Lung (tissue), 12 donors: ENCODE measurements around the gene SLC35B2. TPM values are rescaled to one million over a fixed set of nuclear protein-coding genes. Genes with fewer than 3 reads are reported as not detected.

ENCODE experiments used
- ATAC-seq: fragments of 200-7000 bp; cut with Tn5 transposase; one replicate; pipeline ENCODE4 v1.9.1; 2020; ENCODE audit warnings: moderate number of reproducible peaks; ENCODE audit not compliant: insufficient read depth, low FRiP score
- DNase-seq, 3 donors: peaks; one replicate each; pipeline ENCODE4 v3.0.0-alpha.2; 2013 to 2017
- H3K27ac ChIP-seq, 2 donors: one replicate each; pipeline ENCODE4 v1.5.1; 2013; ENCODE audit warnings: mild to moderate bottlenecking in 2 of 2, moderate library complexity in 2 of 2, control low read depth in 1 of 2, inconsistent platforms in 1 of 2, low read depth in 1 of 2, low read length in 1 of 2
- H3K27me3 ChIP-seq, 3 donors: one replicate each; pipeline ENCODE4 v1.5.1; 2013; ENCODE audit warnings: low read length in 2 of 3; ENCODE audit not compliant: control insufficient read depth in 3 of 3, insufficient read depth in 3 of 3
- H3K36me3 ChIP-seq, 4 donors: one replicate each; pipeline ENCODE4 v1.5.1; 2013; ENCODE audit warnings: low read length in 4 of 4, mild to moderate bottlenecking in 1 of 4, moderate library complexity in 1 of 4; ENCODE audit not compliant: control insufficient read depth in 4 of 4, insufficient read depth in 4 of 4
- H3K4me1 ChIP-seq, 5 donors: one replicate each; pipeline ENCODE4 v1.5.1; 2013; ENCODE audit warnings: low read length in 5 of 5, mild to moderate bottlenecking in 2 of 5, moderate library complexity in 1 of 5; ENCODE audit not compliant: control insufficient read depth in 5 of 5, insufficient read depth in 5 of 5
- H3K4me3 ChIP-seq: one replicate; pipeline ENCODE4 v1.5.1; 2013; ENCODE audit warnings: mild to moderate bottlenecking, control low read depth, moderate library complexity
- H3K9ac ChIP-seq, 2 donors: one replicate each; pipeline ENCODE4 v1.5.1; 2013; ENCODE audit warnings: low read length in 2 of 2, control low read depth in 1 of 2; ENCODE audit not compliant: insufficient read depth in 1 of 2
- H3K9me3 ChIP-seq, 4 donors: one replicate each; pipeline ENCODE4 v1.5.1; 2013; ENCODE audit warnings: low read length in 3 of 4, mild to moderate bottlenecking in 1 of 4, moderate library complexity in 1 of 4; ENCODE audit not compliant: control insufficient read depth in 4 of 4, insufficient read depth in 3 of 4
- CTCF ChIP-seq: IDR thresholded peaks from 2 replicates; pipeline ENCODE4 v1.5.1; 2012; ENCODE audit warnings: mild to moderate bottlenecking; ENCODE audit errors: control extremely low read depth, extremely low read depth
- WGBS, 2 donors: extraction: QIAGEN DNeasy Blood & Tissue Kit; methylation state at CpG; one replicate each; pipeline ENCODE4 v1.1.7; 2013; 5-methylcytosine and 5-hydroxymethylcytosine counted together
- polyA plus RNA-seq, 2 donors: library from polyadenylated mRNA; stranded (reverse); fragments of 200-250 nt; gene quantifications; one replicate each; pipeline ENCODE4 v1.2.1, GENCODE V29; 2013
- total RNA-seq, 2 donors: library from RNA; depleted of rRNA in 1 of 2; stranded (reverse); fragments of >200 nt in 1 of 2; gene quantifications; one replicate each; pipeline ENCODE4 v1.2.1, GENCODE V29; 2014 to 2021
- donor health status: control.
- donor health status: control.
- donor health status: Bipolar disorder and iron deficiency.
- donor health status: healthy.
- donor health status: DM: yes; HTN: yes; CAD: no.

The SLC35B2 gene
- total and polyA plus RNA-seq, 4 donors = 15.0 to 44.4 (median 34.9) TPM

GRCh38 chr6:44220913-44221290 lies 36.4 kb downstream of the SLC35B2 start:
- no peak for TF ChIP-seq CTCF
- no peak for DNase-seq

GRCh38 chr6:44219815-44220784 lies 37.2 kb downstream of the SLC35B2 start:
- no peak for TF ChIP-seq CTCF
- DNase-seq (no peak), ATAC-seq (no peak)
- H3K4me1 ChIP-seq = peaks cover 18 to 61% (median 32%) of the 10 kb centered on the region in 5 donors
- H3K36me3 ChIP-seq = no peaks in the 10 kb centered on the region
- no peaks in the 10 kb centered on the region for H3K9me3 ChIP-seq
- peak overlapping the region; percentile 60 to 77 for H3K27ac ChIP-seq
- 58 to 59% methylated on average over 28 of the region's 28 CpGs for WGBS, 2 donors
- H3K27me3 ChIP-seq = no peaks in the 10 kb centered on the region
- H3K9ac ChIP-seq = no peak overlapping the region
- H3K4me3 ChIP-seq = no peak overlapping the region

More at GRCh38 chr6:44220913-44221290, 36.4 kb downstream of the SLC35B2 start:
- no peak overlapping the region for H3K4me3 ChIP-seq
- no peaks in the 10 kb centered on the region for H3K27me3 ChIP-seq
- no peak for ATAC-seq
- H3K9me3 ChIP-seq = no peaks in the 10 kb centered on the region
- WGBS, 2 donors = 87 to 93% methylated on average over 4 of the region's 4 CpGs
- no peak overlapping the region for H3K9ac ChIP-seq
- peaks cover 18 to 61% (median 31%) of the 10 kb centered on the region in 5 donors for H3K4me1 ChIP-seq
- H3K27ac ChIP-seq = peak overlapping the region; percentile 68 to 77
- no peaks in the 10 kb centered on the region for H3K36me3 ChIP-seq

- Histone ChIP-seq H3K9me3 (no peaks in the 10 kb centered on the region), H3K36me3 (no peaks in the 10 kb centered on the region), H3K4me3 (peak overlapping the region; percentile 60), H3K4me1 (peaks cover 12 to 57% (median 30%) of the 10 kb centered on the region in 5 donors), H3K27ac (peak overlapping the region; percentile 65 to 77), H3K27me3 (no peaks in the 10 kb centered on the region), H3K9ac (peak overlapping the region in 1 of 2 donors; percentile 14)
- DNase-seq = peak; percentile 93 to 97 (median 94)
- TF ChIP-seq CTCF = no peak
- ATAC-seq = peak; percentile 77
- 2 to 3% methylated on average over 23 to 45 of the region's 45 CpGs for WGBS, 2 donors
Observed at GRCh38 chr6:44219053-44219814, 38.1 kb downstream of the SLC35B2 start.
